K562 (cell line): ENCODE data around the gene TMEM129. TPM values are rescaled to one million over a fixed set of nuclear protein-coding genes. Genes with fewer than 3 reads are reported as not detected.

ENCODE experiments used
- ATAC-seq: fragments of 200-7000 bp; cut with Tn5 transposase; 3 replicates; pipeline ENCODE4 v1.9.1; 2020; ENCODE audit warnings: moderate library complexity
- BruUV-seq: library from RNA; stranded (reverse); fragments of 400-500 nt; replicated peaks from 2 replicates; lab custom pipeline; 2021; lab: Mats Ljungman, UMichigan
- CTCF ChIA-PET: fragments of 300-600 bp; formaldehyde crosslinking; extraction: SDS; loops from one replicate; lab custom pipeline; 2021; ENCODE audit warnings: low intra/inter-chr PET ratio; lab: Yijun Ruan, JAX
- POLR2A ChIA-PET: fragments of 300-600, 350-650 bp; sonication (Branson Sonifier 250); formaldehyde crosslinking; extraction: SDS; loops from one replicate; lab custom pipeline; 2021; ENCODE audit warnings: antibody characterized with exemption, inconsistent platforms; lab: Yijun Ruan, JAX
- DNase-seq, 4 experiments: peaks; one replicate each; pipeline versions ENCODE4 v3.0.0 to v3.0.0-alpha.2; 2011 to 2018; ENCODE audit warnings: low spot score in 3 of 4, mixed read lengths in 3 of 4; ENCODE audit errors: extremely low read depth in 1 of 4
- FAIRE-seq: peaks from 2 replicates; lab custom pipeline; 2011; peaks lifted over from hg19 to GRCh38; lab: Jason Lieb, UNC
- H2AFZ ChIP-seq: 2 replicates; pipeline ENCODE4 v1.6.0; 2011; ENCODE audit warnings: low read depth, low read length, control low read depth, inconsistent platforms
- H3K27ac ChIP-seq: fragments of 200-600 bp; 3 replicates; pipeline ENCODE4 v1.8.0; 2011; ENCODE audit warnings: low read depth, mild to moderate bottlenecking, control low read depth, inconsistent platforms, low read length, moderate library complexity, mixed read lengths; ENCODE audit errors: extremely low read depth
- H3K27me3 ChIP-seq, 2 experiments: fragments of 300-600 bp in 1 of 2; 2 replicates in 1 of 2; 3 replicates in 1 of 2; pipeline versions ENCODE4 v1.6.0 to v1.8.0; 2011; ENCODE audit warnings: inconsistent platforms in 2 of 2, low read length in 2 of 2, mild to moderate bottlenecking in 1 of 2, mixed read lengths in 1 of 2, moderate library complexity in 1 of 2; ENCODE audit not compliant: control insufficient read depth in 2 of 2, insufficient read depth in 2 of 2
- H3K36me3 ChIP-seq: fragments of 300-600 bp; 3 replicates; pipeline ENCODE4 v1.8.0; 2011; ENCODE audit warnings: mild to moderate bottlenecking, low read length, inconsistent platforms; ENCODE audit not compliant: control insufficient read depth, insufficient read depth
- H3K4me1 ChIP-seq, 2 experiments: fragments of 200-600 bp in 1 of 2; replicated peaks in 1 of 2; 2 replicates in 1 of 2; 3 replicates in 1 of 2; pipeline versions ENCODE4 v1.5.1 to v1.8.0; 2011; ENCODE audit warnings: inconsistent platforms in 2 of 2, low read length in 2 of 2, mild to moderate bottlenecking in 1 of 2, mixed read lengths in 1 of 2, moderate library complexity in 1 of 2; ENCODE audit not compliant: control insufficient read depth in 2 of 2, insufficient read depth in 2 of 2
- H3K4me2 ChIP-seq: 2 replicates; pipeline ENCODE4 v1.6.1; 2011; ENCODE audit warnings: low read length, control low read depth, inconsistent platforms, mixed read lengths; ENCODE audit not compliant: insufficient read depth
- H3K4me3 ChIP-seq: fragments of 200-600 bp; sonication (generic), shearing (Covaris generic); 2 replicates; pipeline ENCODE4 v1.5.1; 2016; ENCODE audit warnings: control low read depth, inconsistent platforms
- H3K79me2 ChIP-seq: fragments of 200-600 bp; 3 replicates; pipeline ENCODE4 v1.8.0; 2011; ENCODE audit warnings: low read length, inconsistent platforms; ENCODE audit not compliant: control insufficient read depth, insufficient read depth
- H3K9ac ChIP-seq, 2 experiments: 2 replicates each; pipeline versions ENCODE4 v1.6.0 to v1.6.1; 2011; ENCODE audit warnings: low read depth in 2 of 2, low read length in 2 of 2, control low read depth in 1 of 2, inconsistent platforms in 1 of 2, mild to moderate bottlenecking in 1 of 2, mixed read lengths in 1 of 2; ENCODE audit not compliant: insufficient read depth in 1 of 2
- H3K9me1 ChIP-seq: one replicate; pipeline ENCODE4 v1.6.0; 2011; ENCODE audit warnings: inconsistent platforms, mild to moderate bottlenecking, low read length, moderate library complexity; ENCODE audit not compliant: control insufficient read depth, insufficient read depth
- H3K9me3 ChIP-seq: replicated peaks from 2 replicates; pipeline ENCODE4 v1.5.1; 2011; ENCODE audit warnings: low read depth, low read length, inconsistent platforms; ENCODE audit not compliant: control insufficient read depth, insufficient read depth
- H4K20me1 ChIP-seq: replicated peaks from 2 replicates; pipeline ENCODE4 v1.6.1; 2011; ENCODE audit warnings: low read length, inconsistent platforms, mixed read lengths; ENCODE audit not compliant: control insufficient read depth, insufficient read depth
- CXXC5 ChIP-seq: fragments of 250-450 bp; sonication (Bioruptor Pico); IDR thresholded peaks from 2 replicates; pipeline ENCODE4 v1.8.0; 2022; ENCODE audit warnings: inconsistent platforms, mild to moderate bottlenecking, moderate library complexity
- IRF1 ChIP-seq: sonication (generic); formaldehyde crosslinking; IDR thresholded peaks from 2 replicates; pipeline ENCODE4 v1.8.0; 2022; ENCODE audit warnings: missing genetic modification reagents, mild to moderate bottlenecking, borderline replicate concordance
- KDM5B ChIP-seq: fragments of 200-600 bp; sonication (generic); IDR thresholded peaks from 2 replicates; pipeline ENCODE4 v1.6.1; 2012; ENCODE audit warnings: low read depth, mild to moderate bottlenecking, moderate library complexity, low read length, control low read depth, inconsistent platforms; ENCODE audit not compliant: insufficient replicate concordance
- MAZ ChIP-seq, 2 experiments: fragments of 450-650 bp in 1 of 2; sonication (generic) in 1 of 2; formaldehyde crosslinking; IDR thresholded peaks in 1 of 2; conservative IDR thresholded peaks in 1 of 2; 2 replicates each; pipeline versions ENCODE4 v1.4.0 to v1.5.0; 2020; ENCODE audit warnings: mild to moderate bottlenecking in 1 of 2, missing genetic modification reagents in 1 of 2
- TFAP4 ChIP-seq: sonication (generic); formaldehyde crosslinking; IDR thresholded peaks from 2 replicates; pipeline ENCODE4 v1.8.0; 2022; ENCODE audit warnings: missing genetic modification reagents, mild to moderate bottlenecking, moderate library complexity, borderline replicate concordance
- ZFP30 ChIP-seq: fragments of 250-450 bp; sonication (Bioruptor Pico); IDR thresholded peaks from 2 replicates; pipeline ENCODE4 v1.8.0; 2022; ENCODE audit warnings: moderate library complexity, mild to moderate bottlenecking, inconsistent platforms, borderline replicate concordance
- ZHX1 ChIP-seq: fragments of 150-350 bp; conservative IDR thresholded peaks from 2 replicates; pipeline ENCODE4 v1.6.1; 2014; ENCODE audit warnings: low read length
- ZNF778 ChIP-seq: fragments of 450-650 bp; formaldehyde crosslinking; IDR thresholded peaks from 2 replicates; pipeline ENCODE4 v1.4.0; 2020; ENCODE audit warnings: mild to moderate bottlenecking, moderate library complexity
- WGBS: fragments of 100-300 bp; shearing (Covaris generic); methylation state at CpG from one replicate; pipeline ENCODE4 v1.1.6; 2016; ENCODE audit warnings: low coverage, mixed read lengths; ENCODE audit not compliant: insufficient coverage; ENCODE audit errors: missing lambda C conversion rate; 5-methylcytosine and 5-hydroxymethylcytosine counted together
- in situ Hi-C: fragments of 300-500 bp; cut with MboI; formaldehyde crosslinking; loops from 4 replicates; pipeline ENCODE4 v1.15.0; 2018; ENCODE audit warnings: inconsistent platforms, mixed read lengths
- intact Hi-C: fragments of 100-400 bp; cut with micrococcal nuclease; formaldehyde crosslinking; loops from 2 replicates; pipeline ENCODE4 v1.14.2; 2022
- polyA plus RNA-seq, 8 experiments: library from polyadenylated mRNA; depleted of rRNA in 4 of 8; stranded (reverse) in 5 of 8; unstranded in 3 of 8; fragments of >200 nt; fragmentation: Nextera tagmentation in 2 of 8; fragmentation: Illumina TruSeq in 1 of 8; extraction: Ambion mirVana in 2 of 8; extraction: Trizol in 1 of 8; gene quantifications; 2 replicates each; pipeline versions ENCODE4 v1.2.1 to v1.2.3, GENCODE V29; 2011 to 2014; ENCODE audit warnings: inconsistent platforms in 1 of 8, missing spikeins in 1 of 8
- total RNA-seq, 7 experiments: library from RNA; depleted of rRNA in 6 of 7; stranded (reverse); fragments of >200 nt in 6 of 7; fragmentation: Illumina TruSeq in 2 of 7; extraction: Trizol in 2 of 7; gene quantifications; 2 replicates each; pipeline versions ENCODE4 v1.2.1 to v1.2.3, GENCODE V29; 2011 to 2021; ENCODE audit warnings: low replicate concordance in 1 of 7

Gene TMEM129
- total and polyA plus RNA-seq, 9 of the 15 experiments (the other 6 are each of a cell fraction or from before 2014, with no cell fraction given), result 0.34 to 47.2 (median 18.8) TPM

GRCh38 chr4:1708581-1708980 lies 12.5 kb downstream of the TMEM129 start:
- H3K4me2 ChIP-seq, result peak overlapping the region; percentile 26; the same call in 1 of the 2 replicates
- H3K27ac ChIP-seq, result no peak overlapping the region
- ATAC-seq (no peak), DNase-seq (no peak), FAIRE-seq (no peak)
- peaks cover 33% of the 10 kb centered on the region for H4K20me1 ChIP-seq
- no TSS peak for BruUV-seq
- ChIA-PET CTCF (interaction anchor here (0.5 kb wide), 1 partner anchor 146 kb away, joined by 3 read pairs; no protein-coding TSS in a partner anchor), POLR2A (interaction anchor here (0.6 to 6.8 kb wide), 9 partner anchors 8 to 162 kb away, joined by 3 to 49 read pairs (median 7); partner anchors contain the start of genes TACC3 and TMEM129)
- no peaks in the 10 kb centered on the region for H3K27me3 ChIP-seq
- no peak for TF ChIP-seq IRF1 (CRISPR knock-in tag)
- TF ChIP-seq MAZ (CRISPR knock-in tag; conservative IDR thresholded peaks at IDR 0.05 in 1 of 2, IDR thresholded peaks at IDR 0.05 in 1 of 2), result no peak
- no peak for TF ChIP-seq ZNF778
- TF ChIP-seq TFAP4 (CRISPR knock-in tag), result no peak
- TF ChIP-seq ZFP30 (CRISPR knock-in tag), result no peak
- TF ChIP-seq ZHX1, result no peak
- TF ChIP-seq KDM5B, result no peak
- TF ChIP-seq CXXC5 (CRISPR knock-in tag), result no peak
- no peak overlapping the region for H3K4me3 ChIP-seq
- intact Hi-C loops, result no loop called here
- H3K36me3 ChIP-seq, result peaks cover 67% of the 10 kb centered on the region
- H3K9me1 ChIP-seq, result peaks cover 3% of the 10 kb centered on the region
- peaks cover 18 to 32% of the 10 kb centered on the region in 2 experiments; a peak in 4 of 5 replicates for H3K4me1 ChIP-seq
- no peaks in the 10 kb centered on the region for H3K9me3 ChIP-seq
- H3K79me2 ChIP-seq, result peaks cover 96% of the 10 kb centered on the region
- H2AFZ ChIP-seq, result no peak overlapping the region
- 0% methylated on average over 1 of the region's 1 CpG for WGBS
- H3K9ac ChIP-seq, result no peak overlapping the region
- in situ Hi-C loops, result no loop called here
